Hepatocyte (in vitro differentiated cells): Measurements from ENCODE around the gene DNM3.

Source experiments
- CTCF ChIP-seq: fragments of 200-600 bp; sonication (generic); IDR thresholded peaks from 2 replicates; pipeline ENCODE4 v1.5.1; 2016; ENCODE audit warnings: antibody characterized with exemption, mild to moderate bottlenecking; ENCODE audit not compliant: poor library complexity
- EZH2 ChIP-seq: fragments of 200-600 bp; sonication (generic); IDR thresholded peaks from 2 replicates; pipeline ENCODE4 v1.6.1; 2016; ENCODE audit warnings: antibody characterized with exemption, mild to moderate bottlenecking, borderline replicate concordance

- TF ChIP-seq EZH2 (no peak), CTCF (no peak)
Measured at GRCh38 chr1:172134087-172134731, 292.9 kb downstream of the DNM3 start.
